SK-N-SH treated with all-trans-retinoic acid at 6 μM for 48 hours (cell line): ENCODE data around the gene AUTS2.

Experiments
- CSDC2 ChIP-seq: fragments of 250-450 bp; sonication (Bioruptor Pico); IDR thresholded peaks from 2 replicates; pipeline ENCODE4 v1.5.0; 2020; ENCODE audit warnings: mild to moderate bottlenecking, moderate library complexity
- RARB ChIP-seq: fragments of 250-450 bp; sonication (Bioruptor Pico); IDR thresholded peaks from 2 replicates; pipeline ENCODE4 v1.8.0; 2021; ENCODE audit warnings: mild to moderate bottlenecking, moderate library complexity
- ZFP30 ChIP-seq: fragments of 450-650 bp; formaldehyde crosslinking; IDR thresholded peaks from 2 replicates; pipeline ENCODE4 v1.5.0; 2022; ENCODE audit warnings: mild to moderate bottlenecking, moderate library complexity
- TF ChIP-seq, protein P1 (sequence below): fragments of 250-450 bp; sonication (Bioruptor Pico); IDR thresholded peaks from 2 replicates; pipeline ENCODE4 v1.5.0; 2020; ENCODE audit warnings: mild to moderate bottlenecking, moderate library complexity

DNA sequence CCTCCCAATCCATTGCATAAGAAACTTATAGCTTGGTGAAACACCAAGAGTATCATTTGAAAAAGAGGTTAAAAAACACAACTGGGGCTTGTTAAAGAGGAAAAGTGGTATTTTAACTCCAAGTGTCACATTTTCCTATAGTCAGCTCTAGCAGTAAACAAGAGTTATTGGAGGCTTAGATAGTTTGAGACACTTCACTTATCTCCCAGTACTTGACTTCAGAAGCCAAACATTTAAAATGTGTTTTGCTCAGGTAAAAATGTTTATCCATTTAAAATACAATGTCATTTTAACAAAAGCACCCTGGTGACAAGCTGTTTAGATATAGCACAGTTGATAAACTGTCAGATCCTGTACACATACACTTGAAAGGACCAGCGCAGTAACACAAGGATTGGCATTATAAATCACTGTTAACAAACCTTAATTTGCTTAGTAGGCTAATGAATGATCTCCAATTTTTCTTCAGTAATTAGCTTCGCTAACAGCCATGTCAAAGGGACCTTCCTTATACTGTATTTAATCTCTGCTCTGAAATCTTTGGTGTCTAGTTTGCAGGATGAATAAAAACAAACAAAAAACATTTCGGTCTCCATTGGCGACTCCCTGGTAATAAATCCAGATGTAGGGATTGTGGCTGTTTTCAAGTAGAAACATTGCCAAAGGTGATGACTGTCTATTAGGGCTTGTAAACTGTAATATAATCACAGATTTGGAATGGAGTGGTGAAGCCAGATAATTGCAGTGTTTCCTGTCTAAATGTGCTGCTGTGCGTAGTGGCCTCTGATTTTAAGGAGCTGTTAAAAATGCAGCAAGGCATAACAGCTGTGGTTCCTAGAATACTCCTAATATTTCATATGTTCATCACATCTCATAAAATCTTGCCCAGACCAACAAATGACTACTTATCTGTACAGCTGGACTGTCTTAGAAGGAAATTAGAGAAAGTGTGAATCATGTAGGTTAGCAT is 545.1 kb downstream of the AUTS2 start:
- TF ChIP-seq RARB (CRISPR knock-in tag) (no peak), ZFP30 (CRISPR knock-in tag) (no peak), CSDC2 (no peak)
- TF ChIP-seq, protein P1, sequence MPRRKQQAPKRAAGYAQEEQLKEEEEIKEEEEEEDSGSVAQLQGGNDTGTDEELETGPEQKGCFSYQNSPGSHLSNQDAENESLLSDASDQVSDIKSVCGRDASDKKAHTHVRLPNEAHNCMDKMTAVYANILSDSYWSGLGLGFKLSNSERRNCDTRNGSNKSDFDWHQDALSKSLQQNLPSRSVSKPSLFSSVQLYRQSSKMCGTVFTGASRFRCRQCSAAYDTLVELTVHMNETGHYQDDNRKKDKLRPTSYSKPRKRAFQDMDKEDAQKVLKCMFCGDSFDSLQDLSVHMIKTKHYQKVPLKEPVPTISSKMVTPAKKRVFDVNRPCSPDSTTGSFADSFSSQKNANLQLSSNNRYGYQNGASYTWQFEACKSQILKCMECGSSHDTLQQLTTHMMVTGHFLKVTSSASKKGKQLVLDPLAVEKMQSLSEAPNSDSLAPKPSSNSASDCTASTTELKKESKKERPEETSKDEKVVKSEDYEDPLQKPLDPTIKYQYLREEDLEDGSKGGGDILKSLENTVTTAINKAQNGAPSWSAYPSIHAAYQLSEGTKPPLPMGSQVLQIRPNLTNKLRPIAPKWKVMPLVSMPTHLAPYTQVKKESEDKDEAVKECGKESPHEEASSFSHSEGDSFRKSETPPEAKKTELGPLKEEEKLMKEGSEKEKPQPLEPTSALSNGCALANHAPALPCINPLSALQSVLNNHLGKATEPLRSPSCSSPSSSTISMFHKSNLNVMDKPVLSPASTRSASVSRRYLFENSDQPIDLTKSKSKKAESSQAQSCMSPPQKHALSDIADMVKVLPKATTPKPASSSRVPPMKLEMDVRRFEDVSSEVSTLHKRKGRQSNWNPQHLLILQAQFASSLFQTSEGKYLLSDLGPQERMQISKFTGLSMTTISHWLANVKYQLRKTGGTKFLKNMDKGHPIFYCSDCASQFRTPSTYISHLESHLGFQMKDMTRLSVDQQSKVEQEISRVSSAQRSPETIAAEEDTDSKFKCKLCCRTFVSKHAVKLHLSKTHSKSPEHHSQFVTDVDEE (CRISPR knock-in tag) = no peak
